Measurements from ENCODE around the gene DHX8.

DNA sequence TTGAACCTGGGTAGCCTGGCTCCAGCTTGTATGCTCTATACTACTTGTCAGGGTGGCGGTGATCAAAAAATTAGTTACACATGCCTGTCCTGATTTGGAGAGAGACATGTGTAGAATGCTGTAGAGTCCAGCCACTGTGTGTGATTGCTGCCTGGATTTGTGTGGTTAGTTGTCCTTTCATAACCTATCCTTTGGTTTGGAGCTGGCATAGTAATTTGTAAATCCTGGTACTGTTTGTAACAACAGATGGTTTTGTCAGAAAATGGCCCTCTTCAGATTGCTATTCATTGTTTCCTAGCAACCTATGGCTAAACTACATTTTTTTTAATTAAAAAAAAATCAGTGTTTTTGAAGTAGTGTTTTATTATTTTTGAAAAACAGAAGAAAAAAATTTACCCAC lies 31.9 kb downstream of the DHX8 start:
- TF ChIP-seq, protein P1, sequence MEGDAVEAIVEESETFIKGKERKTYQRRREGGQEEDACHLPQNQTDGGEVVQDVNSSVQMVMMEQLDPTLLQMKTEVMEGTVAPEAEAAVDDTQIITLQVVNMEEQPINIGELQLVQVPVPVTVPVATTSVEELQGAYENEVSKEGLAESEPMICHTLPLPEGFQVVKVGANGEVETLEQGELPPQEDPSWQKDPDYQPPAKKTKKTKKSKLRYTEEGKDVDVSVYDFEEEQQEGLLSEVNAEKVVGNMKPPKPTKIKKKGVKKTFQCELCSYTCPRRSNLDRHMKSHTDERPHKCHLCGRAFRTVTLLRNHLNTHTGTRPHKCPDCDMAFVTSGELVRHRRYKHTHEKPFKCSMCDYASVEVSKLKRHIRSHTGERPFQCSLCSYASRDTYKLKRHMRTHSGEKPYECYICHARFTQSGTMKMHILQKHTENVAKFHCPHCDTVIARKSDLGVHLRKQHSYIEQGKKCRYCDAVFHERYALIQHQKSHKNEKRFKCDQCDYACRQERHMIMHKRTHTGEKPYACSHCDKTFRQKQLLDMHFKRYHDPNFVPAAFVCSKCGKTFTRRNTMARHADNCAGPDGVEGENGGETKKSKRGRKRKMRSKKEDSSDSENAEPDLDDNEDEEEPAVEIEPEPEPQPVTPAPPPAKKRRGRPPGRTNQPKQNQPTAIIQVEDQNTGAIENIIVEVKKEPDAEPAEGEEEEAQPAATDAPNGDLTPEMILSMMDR (IDR thresholded peaks at IDR 0.05; ENCODE audit: insufficient read depth, low read length, poor library complexity, severe bottlenecking): no peak
- TF ChIP-seq EZH2phosphoT487 (conservative IDR thresholded peaks at IDR 0.05; ENCODE audit: low read length): no peak
